Activated gamma-delta T cell treated with Interleukin-2 at 50 U/mL for 16 hours (primary cell): Measurements from ENCODE around the gene CACNA2D4.
"Not testable (repeated sequence)": the region's sequence is repeated elsewhere in the genome, so short reads cannot be mapped to it uniquely, and the experiment has no call there.

ENCODE experiments used
- DNase-seq: peaks from one replicate; pipeline ENCODE4 v3.0.0-alpha.2; 2020

Gene CACNA2D4, protein sequence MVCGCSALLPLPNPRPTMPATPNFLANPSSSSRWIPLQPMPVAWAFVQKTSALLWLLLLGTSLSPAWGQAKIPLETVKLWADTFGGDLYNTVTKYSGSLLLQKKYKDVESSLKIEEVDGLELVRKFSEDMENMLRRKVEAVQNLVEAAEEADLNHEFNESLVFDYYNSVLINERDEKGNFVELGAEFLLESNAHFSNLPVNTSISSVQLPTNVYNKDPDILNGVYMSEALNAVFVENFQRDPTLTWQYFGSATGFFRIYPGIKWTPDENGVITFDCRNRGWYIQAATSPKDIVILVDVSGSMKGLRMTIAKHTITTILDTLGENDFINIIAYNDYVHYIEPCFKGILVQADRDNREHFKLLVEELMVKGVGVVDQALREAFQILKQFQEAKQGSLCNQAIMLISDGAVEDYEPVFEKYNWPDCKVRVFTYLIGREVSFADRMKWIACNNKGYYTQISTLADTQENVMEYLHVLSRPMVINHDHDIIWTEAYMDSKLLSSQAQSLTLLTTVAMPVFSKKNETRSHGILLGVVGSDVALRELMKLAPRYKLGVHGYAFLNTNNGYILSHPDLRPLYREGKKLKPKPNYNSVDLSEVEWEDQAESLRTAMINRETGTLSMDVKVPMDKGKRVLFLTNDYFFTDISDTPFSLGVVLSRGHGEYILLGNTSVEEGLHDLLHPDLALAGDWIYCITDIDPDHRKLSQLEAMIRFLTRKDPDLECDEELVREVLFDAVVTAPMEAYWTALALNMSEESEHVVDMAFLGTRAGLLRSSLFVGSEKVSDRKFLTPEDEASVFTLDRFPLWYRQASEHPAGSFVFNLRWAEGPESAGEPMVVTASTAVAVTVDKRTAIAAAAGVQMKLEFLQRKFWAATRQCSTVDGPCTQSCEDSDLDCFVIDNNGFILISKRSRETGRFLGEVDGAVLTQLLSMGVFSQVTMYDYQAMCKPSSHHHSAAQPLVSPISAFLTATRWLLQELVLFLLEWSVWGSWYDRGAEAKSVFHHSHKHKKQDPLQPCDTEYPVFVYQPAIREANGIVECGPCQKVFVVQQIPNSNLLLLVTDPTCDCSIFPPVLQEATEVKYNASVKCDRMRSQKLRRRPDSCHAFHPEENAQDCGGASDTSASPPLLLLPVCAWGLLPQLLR

DNA sequence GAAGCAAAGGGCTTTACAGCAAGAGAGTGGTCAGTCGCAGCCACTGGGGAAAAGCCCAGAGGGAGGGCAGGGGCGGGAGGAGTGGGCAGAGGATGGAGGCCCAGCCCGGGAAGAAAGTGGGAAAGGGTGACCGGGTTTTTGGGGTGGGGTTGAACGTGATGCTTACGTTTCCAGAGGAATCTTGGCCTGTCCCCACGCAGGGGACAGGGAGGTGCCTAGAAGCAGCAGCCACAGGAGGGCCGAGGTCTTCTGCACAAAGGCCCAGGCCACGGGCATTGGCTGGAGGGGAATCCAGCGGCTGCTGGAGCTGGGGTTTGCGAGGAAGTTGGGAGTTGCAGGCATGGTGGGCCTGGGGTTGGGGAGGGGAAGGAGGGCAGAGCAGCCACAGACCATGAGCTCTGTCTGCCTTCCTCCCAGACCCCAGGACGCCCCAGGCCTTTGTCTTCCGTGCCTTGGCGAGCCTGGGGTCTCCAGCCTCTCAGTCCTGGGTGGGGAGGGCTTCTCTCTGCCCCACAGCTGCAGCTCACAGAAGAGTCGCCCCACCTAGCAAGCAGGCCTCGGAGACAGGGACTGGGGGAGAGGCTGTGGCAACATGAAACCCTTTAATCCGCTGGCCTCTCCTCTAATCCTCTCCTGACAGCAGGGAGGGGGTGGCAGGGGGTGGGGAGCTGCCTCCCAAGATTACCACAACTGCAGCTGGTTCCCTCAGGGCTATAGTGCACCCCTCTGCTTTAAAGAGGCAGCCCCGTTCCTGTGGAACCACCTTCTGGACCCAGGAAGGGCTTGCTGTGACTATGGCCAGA, at the start of gene CACNA2D4:
Gene CACNA2D4 (minus strand): TSS at position 572 of the 803 bp plus-strand sequence. CDS start 179 bp downstream, at position 393.
- DNase-seq = no peak

DNA sequence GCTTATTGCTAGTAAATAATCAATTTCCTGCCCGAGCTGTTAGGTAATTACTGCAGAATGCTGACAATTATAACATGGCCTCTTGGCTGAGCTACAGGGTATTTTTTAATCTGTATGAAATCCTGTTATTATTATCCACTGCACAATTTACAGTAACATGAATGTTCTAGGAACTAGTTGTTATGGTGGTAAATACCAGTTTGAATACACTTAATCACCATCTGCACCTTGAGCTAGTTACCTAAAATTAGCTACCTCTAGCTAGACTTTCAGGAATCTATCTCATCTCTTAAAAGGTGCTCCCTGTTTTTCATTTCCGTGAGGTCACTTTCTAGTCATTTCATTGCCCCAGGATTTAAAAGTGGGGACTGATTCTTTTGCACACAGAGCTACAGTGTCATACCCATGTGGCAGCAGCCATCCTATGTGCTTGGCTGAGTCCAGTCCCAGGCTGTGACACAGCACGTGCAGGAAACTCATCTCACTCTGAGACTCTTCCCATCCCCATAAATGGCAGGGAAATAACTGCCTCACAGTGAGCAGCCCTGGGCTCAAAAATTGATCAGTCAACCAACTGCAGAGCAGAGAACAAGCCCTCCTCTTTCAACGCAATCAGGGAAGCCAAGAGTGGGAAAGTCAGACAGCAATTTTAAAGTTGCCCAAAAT, 48.2 kb upstream of the CACNA2D4 start:
- no peak for DNase-seq

DNA sequence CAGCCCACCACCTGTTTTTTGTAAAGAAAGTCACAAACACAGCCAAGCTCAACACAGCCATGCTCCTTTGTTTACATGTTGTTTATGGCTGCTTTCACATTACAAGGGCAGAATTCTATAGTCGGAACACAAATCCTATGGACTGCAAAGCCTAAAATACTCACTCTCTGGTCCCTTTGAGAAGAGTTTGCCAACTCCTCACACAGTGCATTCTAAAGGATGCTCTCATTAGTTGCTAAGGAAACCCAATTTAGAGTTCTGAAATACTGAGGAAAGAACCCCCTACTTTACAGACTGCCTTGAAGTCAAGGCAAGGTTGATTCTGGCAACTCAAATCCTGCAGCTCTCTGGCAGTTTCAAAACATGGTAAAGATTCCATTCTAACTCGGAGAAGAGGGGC, 47.5 kb upstream of the CACNA2D4 start:
- DNase-seq = no peak

DNA sequence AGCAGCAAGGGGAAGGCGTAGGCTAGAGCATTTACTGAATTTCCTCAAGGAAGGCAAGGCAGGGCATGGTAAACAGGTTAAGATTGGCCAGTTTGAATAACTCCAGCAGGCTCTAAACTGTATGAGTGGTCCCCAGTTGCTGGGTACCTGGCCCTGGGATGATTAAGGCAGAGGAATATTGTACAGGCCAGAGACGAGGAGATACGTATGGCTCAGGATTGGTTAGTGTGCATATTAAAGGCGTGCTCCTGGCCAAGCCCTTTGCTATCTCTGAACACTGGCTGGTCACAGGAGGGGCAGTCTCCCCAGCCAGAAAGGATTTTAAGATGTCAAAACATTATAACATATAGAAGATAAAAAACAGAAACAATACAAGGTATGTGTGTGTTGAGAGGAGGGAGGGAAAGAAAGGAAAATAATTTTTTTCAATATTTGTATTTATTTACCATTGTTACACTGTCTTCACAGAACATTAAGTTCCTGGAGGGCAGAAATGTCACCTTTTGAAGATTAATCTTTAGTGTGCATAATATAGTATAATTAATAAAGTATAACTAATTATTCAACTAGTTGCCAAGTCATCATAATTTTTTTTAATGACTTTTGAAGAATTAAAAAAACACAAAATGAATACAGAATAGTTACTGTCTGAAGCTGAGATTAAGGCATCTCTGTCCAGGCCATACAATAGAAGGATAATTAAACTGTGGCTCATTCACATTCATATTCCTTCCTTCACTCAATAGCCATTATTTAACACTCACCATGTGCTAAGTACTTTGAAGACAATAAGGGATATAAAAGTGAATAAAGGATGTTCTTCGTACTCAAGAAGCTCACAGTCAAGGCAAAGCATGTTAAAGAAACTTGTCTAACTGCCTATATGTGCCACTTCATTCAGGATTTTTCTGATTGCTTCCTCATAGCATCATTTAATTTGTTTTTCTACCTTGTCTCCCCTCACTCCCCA, 43.9 kb upstream of the CACNA2D4 start:
- no peak for DNase-seq

DNA sequence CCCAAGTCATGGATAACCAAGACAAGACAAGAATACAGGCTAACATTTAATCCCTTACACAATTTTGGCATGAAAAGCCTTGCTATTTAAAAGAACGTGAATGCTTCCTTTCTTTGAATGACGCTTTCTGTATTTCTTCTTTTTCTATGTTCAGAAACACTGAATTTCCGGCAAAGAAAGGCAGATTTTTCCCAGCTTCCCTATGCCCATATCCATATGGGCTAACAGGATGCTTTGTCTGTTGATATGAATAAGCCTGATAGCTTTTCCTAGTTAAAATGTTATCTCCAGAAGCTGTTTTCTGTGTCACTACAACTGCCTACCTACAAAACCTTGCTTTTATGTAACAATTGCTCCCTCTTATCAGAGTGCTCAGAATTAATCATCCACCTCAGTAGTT, 38.3 kb upstream of the CACNA2D4 start:
- no peak for DNase-seq

DNA sequence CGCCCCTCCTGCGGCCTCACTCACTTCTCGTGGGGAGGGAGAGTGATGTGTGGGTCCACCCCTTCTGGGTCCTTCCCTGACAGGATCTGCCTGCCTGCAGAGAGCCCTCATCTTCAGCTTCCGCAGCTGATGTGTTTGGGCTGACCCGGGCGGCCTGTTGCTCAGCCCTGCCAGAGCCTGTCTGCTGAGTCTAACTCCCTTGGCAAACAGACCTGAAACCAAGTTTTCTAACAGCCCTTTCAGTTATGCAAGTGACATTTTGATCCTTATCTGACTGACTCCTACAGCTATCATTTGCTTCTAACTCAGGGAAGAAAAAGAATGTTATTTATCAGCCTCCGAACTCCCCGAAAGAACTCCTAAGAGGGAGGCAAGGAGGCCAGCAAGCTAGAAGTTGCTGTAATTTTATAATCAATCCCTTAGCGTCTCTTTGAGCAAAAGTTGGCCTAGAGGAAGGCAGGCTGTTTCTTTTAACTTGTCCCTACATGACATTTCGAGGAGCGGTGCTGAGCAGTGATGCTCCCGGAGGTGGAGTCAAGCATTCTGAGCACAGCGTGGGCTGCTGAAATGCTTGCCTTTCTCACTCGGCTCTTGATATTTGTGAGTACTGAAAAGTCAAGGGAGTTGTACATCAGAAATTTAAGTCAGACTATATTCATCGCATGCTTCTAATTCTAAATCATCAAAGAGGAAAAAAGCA, 31.5 kb upstream of the CACNA2D4 start:
- no peak for DNase-seq

DNA sequence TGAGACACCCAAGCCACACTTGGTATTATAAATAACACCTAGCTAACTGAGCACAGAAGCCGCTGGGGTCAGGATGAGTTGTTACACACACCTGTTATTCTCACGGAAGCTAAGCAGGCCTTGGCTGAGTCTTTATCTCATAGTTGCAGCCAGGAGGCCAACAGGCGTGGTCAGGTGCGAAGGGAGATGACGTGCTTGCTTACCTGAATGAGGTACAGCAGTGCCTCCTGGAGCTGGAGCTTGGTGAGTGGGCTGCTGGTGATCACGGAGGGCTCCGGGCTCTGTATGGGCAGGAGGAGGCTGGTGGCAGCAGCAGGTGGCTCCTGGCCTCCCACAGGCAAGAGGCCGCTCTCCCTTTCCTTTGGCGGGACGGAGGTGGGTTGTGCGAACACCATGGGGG, 30.4 kb upstream of the CACNA2D4 start:
- DNase-seq = no peak

DNA sequence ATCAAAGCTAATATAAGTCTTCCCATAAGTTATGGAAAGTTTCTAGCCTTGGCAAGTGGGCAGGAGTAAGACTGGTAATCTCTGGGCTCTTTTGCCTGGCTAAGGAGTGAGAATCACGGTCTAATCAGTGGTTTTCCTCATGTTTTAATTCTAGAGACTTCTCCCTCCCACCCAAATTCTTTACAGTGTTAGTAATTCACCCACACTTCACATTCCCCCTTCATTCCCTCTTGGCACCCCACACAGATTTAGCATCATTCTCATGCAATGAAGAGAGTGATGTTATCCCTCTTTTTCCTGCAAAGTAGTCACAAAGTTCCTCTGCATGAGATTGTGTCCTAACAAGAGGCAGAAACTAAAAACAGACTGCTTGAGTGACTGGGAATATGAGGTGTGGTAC, 28.6 kb upstream of the CACNA2D4 start:
- DNase-seq = no peak

DNA sequence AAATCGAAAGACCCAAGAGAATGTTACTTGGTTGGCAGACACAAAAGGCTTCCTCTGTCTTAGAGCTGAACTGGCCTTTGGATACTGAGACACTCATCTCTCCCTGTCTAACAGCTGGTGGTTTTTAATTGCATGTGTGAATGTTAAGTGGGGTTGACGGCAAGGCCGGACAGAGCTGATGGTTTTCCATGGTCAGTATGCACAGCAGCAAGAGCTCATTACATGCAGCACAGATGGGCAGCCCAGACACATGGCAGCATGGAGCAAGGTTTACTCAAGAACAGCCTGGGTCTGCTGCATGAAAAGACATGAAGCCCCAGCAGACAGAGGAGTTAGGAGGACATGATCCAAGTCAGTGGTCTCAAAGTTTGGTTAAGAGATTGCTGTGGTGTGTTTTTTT, 27.8 kb upstream of the CACNA2D4 start:
- DNase-seq = no peak

DNA sequence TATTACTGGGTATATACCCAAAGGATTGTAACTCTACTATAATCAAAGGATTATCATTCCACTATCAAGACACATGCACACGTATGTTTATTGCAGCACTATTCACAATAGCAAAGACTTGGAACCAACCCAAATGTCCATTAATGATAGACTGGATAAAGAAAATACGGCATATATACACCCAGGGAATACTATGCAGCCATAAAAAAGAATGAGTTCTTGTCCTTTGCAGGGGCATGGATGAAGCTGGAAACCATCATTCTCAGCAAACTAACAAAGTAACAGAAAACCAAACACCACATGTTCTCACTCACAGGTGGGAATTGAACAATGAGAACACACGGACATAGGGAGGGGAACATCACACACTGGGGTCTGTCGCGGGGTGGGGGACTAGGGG, 27.1 kb upstream of the CACNA2D4 start:
- DNase-seq = not testable (repeated sequence)

DNA sequence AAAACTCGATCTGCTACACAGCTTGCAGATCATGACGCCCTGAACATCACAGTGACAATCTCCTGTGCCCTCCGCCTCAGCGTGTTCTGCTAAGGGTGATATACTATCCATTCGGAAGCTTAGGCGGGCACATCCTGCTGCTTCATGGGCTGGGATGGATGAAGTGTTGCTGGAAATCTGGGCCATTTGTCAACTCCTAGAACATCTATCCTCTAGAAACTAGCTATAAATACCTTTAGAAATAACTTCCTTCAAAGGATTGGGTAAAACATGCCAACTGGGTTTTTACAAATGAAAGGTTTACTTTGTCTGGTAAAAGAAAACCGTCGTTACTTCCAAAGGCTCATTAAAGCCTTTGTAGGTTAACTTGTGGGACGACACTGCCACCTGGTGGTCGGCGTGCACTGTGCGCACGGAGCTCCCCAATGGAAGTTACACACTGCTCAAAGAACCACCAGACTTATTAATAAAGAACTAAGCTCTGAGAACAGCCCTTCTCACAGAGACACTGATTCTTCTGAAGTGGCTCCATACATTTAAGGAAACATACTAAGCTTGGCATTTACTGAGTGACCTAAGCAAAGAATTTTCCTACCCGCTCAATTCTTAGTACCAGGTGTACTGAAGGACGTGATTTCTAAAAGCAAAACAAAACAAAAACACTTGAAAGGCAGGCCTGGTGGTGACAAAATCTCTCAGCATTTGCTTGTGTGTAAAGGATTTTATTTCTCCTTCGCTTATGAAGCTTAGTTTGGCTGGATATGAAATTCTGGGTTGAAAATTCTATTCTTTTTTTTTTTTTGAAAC, 21.6 kb upstream of the CACNA2D4 start:
- DNase-seq = peak; percentile 91

DNA sequence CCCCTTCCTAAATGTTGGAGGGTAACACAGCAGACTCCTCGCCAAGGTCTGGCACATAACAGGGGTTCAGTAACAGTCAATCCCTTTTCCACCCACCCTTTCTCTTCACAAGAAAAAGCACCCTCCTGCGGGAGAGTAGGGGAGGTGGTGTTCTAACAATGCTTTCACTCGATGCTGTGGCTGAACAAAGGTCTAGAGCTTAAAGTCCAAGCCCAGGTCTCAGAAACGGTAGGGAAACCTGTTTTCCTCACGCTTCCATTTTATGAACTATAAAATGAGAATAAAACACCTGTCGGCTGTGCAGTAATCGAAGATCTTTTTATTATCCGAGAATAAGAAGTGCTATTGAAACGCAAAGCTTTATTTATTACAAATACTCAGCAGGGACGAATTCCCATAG, 20.9 kb upstream of the CACNA2D4 start:
- DNase-seq = no peak

DNA sequence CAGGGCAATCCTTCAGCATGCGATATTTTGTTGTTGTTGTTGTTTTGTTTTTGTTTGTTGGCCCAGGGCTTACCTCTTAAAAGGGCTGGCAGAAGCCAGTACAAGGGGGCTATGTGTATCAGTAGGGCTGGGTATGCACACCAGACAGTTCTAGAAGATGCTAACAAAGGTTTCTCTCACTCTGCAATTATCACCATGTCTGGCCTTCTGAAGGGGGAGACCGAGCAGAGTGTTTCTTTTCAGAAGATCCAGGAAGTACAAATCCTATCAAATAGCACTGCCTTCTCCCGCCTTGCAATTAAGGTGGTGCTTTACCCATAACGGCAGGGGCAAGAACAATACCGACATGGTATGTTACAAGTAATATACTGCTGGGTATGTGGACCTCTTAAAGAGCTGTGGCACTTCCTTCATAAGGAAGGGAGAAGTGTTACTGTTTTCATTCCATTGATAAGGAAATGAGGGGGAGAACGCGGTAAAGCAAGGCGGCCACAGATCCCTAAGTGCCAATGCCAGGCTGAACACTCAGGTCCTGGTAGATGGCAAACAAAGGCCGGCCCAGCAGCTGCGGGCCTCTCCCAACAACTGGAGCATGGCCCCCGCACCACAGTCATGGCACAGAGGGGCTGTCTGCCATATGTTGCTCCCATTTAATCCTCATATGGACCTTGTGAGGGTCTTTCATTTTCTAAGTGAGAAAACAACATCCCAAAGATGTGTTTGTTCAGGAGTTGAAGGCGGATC, 19.2 kb upstream of the CACNA2D4 start:
- DNase-seq = no peak

DNA sequence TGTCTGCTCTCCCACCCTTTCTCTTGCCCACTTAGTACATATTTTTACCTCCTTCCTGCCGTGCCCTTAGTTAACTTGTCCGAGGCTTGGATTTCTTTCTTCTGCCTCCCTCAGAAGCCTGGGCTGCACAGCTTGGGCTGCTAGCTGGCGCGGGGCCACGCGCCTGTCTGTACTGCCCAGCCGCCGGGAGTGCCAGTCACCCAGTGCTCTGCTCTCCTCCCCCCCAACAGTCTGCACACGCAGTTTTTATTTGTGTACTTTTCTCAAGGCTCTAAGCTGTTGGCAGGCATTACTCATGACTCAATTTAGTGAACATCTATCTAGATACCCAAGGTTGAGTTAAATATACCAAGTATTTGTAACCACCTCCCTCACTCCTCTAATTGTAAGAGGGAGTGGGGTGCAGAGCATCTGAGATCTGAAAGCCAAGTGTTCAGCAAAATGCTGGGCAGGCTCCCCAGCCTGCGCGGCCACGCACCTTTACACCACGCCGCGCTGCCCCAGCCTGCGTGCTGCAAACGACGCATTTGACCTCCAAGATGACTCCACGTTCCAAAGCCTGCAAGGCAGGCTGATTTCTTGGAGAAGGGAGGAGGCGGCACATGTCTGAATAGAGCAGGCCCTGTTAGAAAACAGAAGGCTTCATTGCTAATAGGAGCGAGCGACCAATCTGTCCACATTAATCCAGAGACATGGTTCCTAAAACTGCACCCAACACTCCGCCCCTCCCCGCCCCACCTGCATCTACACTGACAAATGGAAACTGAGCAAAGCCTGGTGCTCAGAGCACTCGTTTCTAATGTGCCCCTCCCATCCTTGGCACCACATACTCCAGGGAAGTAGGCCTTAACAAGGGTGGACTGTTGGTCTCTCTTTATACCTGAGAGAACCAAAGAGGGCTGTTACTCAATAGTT, 18.2 kb upstream of the CACNA2D4 start:
- no peak for DNase-seq

DNA sequence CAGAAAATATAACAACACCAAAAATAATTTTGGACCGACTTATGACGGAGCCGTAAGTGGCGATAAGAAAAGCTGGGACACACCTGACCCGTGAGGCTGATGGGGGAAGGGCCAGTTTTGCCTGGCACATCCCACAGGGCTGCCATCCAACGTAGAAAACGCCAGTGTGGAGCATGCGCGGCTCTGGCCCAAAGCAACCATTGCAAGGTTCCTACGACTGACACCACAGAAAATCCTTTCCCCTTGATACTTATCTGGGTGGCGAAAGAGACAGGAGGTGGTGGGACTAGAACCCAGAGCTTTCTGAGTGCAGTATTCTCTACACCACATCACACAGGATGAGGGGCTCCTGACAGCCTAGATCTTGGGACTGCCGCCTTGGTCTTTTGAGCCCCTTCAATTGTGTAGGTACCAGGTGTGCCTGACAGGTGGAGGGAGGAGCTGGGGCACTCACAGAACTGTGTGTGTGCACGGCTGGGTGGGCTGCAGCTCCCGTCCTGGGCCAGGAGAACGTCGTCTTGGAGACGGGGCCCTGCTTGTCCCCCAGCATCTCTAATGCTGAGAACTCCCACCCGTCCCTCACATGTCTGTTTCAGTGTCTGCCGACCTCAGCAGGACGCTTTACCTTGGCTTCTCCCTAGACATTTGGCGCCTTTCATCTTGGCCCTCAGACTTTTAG, 17.4 kb upstream of the CACNA2D4 start:
- DNase-seq = no peak

DNA sequence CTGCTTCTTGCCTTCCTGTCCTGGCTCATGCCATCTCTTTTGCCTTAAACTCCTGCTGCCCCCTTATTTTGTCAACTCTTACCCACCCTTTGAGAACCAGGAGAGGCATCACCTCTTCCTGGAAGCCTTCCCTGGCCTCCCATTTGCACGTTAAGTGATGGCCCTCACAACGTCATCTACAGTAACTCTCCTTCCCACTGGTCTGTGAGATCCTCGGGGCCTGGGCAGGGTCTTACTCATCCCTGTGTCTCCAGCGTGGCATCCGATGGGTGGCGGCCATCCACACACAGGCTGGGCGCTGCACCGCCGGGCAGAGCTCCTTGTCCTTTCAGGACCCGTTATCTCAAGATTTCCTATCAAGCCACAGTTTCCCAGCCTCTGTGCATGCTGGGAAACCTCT, 16.8 kb upstream of the CACNA2D4 start:
- no peak for DNase-seq

DNA sequence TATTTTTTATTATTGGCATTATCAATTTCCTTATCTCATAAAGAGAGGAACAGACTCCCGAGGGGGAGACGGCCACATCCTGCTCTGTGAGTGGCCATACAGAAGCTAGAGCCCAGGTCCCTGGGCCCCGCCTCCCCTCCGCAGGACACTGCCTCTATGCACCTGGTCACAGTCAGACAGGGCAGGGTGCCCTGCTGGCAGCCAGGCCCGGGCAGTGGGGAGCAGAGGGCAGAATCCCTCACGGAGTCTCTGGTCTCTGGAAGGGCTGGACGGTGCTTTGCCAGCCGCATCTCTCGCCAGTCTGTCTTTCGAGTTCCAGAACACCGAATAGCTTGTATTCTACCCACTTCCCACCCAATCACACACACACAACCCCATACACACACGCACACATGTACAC, 16.4 kb upstream of the CACNA2D4 start:
- no peak for DNase-seq
